HepG2 (cell line): ENCODE measurements around the gene LRRC8D. TPM values are rescaled to one million over a fixed set of nuclear protein-coding genes. Genes with fewer than 3 reads are reported as not detected.

Experiments
- FOXO1 ChIP-seq: sonication (generic); formaldehyde crosslinking; IDR thresholded peaks from 2 replicates; pipeline ENCODE4 v1.4.0; 2020; ENCODE audit warnings: missing genetic modification reagents
- MED1 ChIP-seq: sonication (generic); formaldehyde crosslinking; IDR thresholded peaks from 2 replicates; pipeline ENCODE4 v1.4.0; 2020; ENCODE audit warnings: missing genetic modification reagents
- NFIC ChIP-seq: IDR thresholded peaks from 2 replicates; pipeline ENCODE4 v1.6.1; 2012; ENCODE audit warnings: mild to moderate bottlenecking, low read length, inconsistent platforms
- SOX13 ChIP-seq, 3 experiments: fragments of 450-650 bp in 1 of 3; sonication (generic) in 1 of 3; formaldehyde crosslinking in 1 of 3; IDR thresholded peaks in 2 of 3; conservative IDR thresholded peaks in 1 of 3; 2 replicates each; pipeline versions ENCODE4 v1.5.0 to v1.6.1; 2016 to 2020; ENCODE audit warnings: antibody characterized with exemption in 1 of 3, mild to moderate bottlenecking in 1 of 3, missing compliant biosample characterization in 1 of 3, missing genetic modification reagents in 1 of 3, moderate library complexity in 1 of 3
- SUZ12 ChIP-seq: fragments of 150-350 bp; IDR thresholded peaks from 2 replicates; pipeline ENCODE4 v1.6.1; 2014; ENCODE audit warnings: low read depth, low read length
- THYN1 ChIP-seq: sonication (generic); formaldehyde crosslinking; IDR thresholded peaks from 2 replicates; pipeline ENCODE4 v1.8.1; 2023; ENCODE audit warnings: low read depth, mild to moderate bottlenecking, moderate library complexity, missing genetic modification reagents, borderline replicate concordance
- ZFP36L1 ChIP-seq: sonication (generic); formaldehyde crosslinking; IDR thresholded peaks from 2 replicates; pipeline ENCODE4 v1.8.0; 2022; ENCODE audit warnings: mild to moderate bottlenecking, missing genetic modification reagents, moderate library complexity
- ZNF205 ChIP-seq: IDR thresholded peaks from 2 replicates; pipeline ENCODE4 v1.6.1; 2018; ENCODE audit warnings: missing biosample characterization, missing genetic modification reagents
- ZNF737 ChIP-seq: sonication (generic); formaldehyde crosslinking; IDR thresholded peaks from 2 replicates; pipeline ENCODE4 v1.5.0; 2020; ENCODE audit warnings: missing genetic modification reagents, mild to moderate bottlenecking, borderline replicate concordance
- polyA plus RNA-seq, 8 experiments: library from polyadenylated mRNA; depleted of rRNA in 3 of 8; stranded (reverse) in 7 of 8; unstranded in 1 of 8; fragments of >200 nt; fragmentation: Illumina TruSeq in 4 of 8; extraction: Trizol in 4 of 8; gene quantifications; 2 replicates each; pipeline versions ENCODE4 v1.2.1 to v1.2.3, GENCODE V29; 2011 to 2016; ENCODE audit warnings: low read depth in 4 of 8, missing spikeins in 1 of 8, mixed read lengths in 1 of 8; ENCODE audit not compliant: insufficient read depth in 1 of 8
- total RNA-seq, 5 experiments: library from RNA; depleted of rRNA; stranded (reverse); fragments of >200 nt; fragmentation: Illumina TruSeq; extraction: Trizol; gene quantifications; 2 replicates each; pipeline ENCODE4 v1.2.3, GENCODE V29; 2016; ENCODE audit warnings: low read depth in 1 of 5
- TF ChIP-seq, protein P1 (sequence below): sonication (generic); formaldehyde crosslinking; IDR thresholded peaks from 2 replicates; pipeline ENCODE4 v1.4.0; 2020; ENCODE audit warnings: missing genetic modification reagents
- TF ChIP-seq, protein P2 (sequence below): sonication (generic); formaldehyde crosslinking; IDR thresholded peaks from 2 replicates; pipeline ENCODE4 v1.8.1; 2023; ENCODE audit warnings: mild to moderate bottlenecking, missing genetic modification reagents, borderline replicate concordance
- TF ChIP-seq, protein P3 (sequence below): sonication (generic); formaldehyde crosslinking; conservative IDR thresholded peaks from 2 replicates; pipeline ENCODE4 v1.4.0; 2020; ENCODE audit warnings: mild to moderate bottlenecking, missing genetic modification reagents, moderate library complexity
- TF ChIP-seq, protein P4 (sequence below): fragments of 450-650 bp; IDR thresholded peaks from 2 replicates; pipeline ENCODE4 v1.6.1; 2017
- TF ChIP-seq, protein P5 (sequence below): sonication (generic); formaldehyde crosslinking; IDR thresholded peaks from 2 replicates; pipeline ENCODE4 v1.4.0; 2020; ENCODE audit warnings: missing genetic modification reagents

Gene LRRC8D
- total and polyA plus RNA-seq, 2 of the 13 experiments (the other 11 are each of a cell fraction or from before 2014, with no cell fraction given), result 29.9 to 45.5 TPM

DNA sequence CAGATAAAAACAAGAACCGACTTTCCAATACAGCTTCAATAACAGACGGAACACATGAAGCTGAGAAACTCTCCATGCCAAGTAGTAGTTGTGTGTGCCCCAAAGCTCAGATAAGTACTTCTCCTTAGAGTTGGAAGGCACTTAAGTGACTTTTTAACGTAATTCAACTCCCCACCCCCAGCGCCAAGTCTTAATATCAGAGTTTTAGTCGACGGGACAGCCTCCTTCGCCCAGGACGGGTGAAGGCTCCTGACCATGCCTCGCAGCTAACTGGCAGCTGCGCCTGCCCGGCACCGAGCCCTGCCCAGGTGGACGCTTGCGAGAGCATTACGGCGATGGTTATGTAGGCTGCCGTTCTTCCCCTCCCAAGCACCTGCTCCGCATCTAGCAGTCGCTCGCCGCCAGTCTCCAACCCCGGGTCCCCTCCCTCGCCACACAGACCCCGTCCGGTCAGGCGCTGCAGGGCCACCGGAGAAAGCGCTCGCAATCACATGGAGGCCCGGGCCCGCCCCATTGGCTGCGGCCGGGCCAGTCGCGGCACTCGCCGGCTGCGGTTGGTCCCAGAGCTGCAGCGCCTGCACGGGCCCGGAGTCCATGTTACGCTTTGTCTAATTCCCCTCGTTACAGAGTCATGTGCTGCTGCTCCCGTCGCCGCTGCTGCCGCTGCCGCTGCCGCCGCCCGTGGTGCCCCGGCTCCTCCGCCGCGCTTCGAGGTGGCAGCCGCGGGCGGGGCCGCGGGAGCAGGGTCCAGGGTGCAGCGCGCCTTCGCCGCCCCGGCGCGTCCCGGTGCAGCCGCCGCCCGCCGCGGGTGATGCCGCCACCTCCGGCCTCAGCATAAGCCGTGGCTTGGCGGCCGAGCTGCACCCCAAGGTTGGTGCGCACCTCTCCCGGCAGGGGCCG lies at the start of gene LRRC8D (continued):
- TF ChIP-seq, protein P1, sequence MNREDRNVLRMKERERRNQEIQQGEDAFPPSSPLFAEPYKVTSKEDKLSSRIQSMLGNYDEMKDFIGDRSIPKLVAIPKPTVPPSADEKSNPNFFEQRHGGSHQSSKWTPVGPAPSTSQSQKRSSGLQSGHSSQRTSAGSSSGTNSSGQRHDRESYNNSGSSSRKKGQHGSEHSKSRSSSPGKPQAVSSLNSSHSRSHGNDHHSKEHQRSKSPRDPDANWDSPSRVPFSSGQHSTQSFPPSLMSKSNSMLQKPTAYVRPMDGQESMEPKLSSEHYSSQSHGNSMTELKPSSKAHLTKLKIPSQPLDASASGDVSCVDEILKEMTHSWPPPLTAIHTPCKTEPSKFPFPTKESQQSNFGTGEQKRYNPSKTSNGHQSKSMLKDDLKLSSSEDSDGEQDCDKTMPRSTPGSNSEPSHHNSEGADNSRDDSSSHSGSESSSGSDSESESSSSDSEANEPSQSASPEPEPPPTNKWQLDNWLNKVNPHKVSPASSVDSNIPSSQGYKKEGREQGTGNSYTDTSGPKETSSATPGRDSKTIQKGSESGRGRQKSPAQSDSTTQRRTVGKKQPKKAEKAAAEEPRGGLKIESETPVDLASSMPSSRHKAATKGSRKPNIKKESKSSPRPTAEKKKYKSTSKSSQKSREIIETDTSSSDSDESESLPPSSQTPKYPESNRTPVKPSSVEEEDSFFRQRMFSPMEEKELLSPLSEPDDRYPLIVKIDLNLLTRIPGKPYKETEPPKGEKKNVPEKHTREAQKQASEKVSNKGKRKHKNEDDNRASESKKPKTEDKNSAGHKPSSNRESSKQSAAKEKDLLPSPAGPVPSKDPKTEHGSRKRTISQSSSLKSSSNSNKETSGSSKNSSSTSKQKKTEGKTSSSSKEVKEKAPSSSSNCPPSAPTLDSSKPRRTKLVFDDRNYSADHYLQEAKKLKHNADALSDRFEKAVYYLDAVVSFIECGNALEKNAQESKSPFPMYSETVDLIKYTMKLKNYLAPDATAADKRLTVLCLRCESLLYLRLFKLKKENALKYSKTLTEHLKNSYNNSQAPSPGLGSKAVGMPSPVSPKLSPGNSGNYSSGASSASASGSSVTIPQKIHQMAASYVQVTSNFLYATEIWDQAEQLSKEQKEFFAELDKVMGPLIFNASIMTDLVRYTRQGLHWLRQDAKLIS (CRISPR knock-in tag), result no peak
- TF ChIP-seq, protein P2, sequence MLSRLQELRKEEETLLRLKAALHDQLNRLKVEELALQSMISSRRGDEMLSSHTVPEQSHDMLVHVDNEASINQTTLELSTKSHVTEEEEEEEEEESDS (CRISPR knock-in tag), result no peak
- TF ChIP-seq NFIC (no peak), ZFP36L1 (no peak), ZNF205 (peak; percentile 81), THYN1 (CRISPR knock-in tag) (no peak), ZNF737 (CRISPR knock-in tag) (no peak), MED1 (CRISPR knock-in tag) (peak; percentile 47; the same call in 1 of the 2 replicates), FOXO1 (CRISPR knock-in tag) (no peak), SOX13 (IDR thresholded peaks at IDR 0.05) (no peak), SOX13 (CRISPR knock-in tag; conservative IDR thresholded peaks at IDR 0.05 in 1 of 2, IDR thresholded peaks at IDR 0.05 in 1 of 2) (no peak; a peak in 1 of 4 replicates), SUZ12 (no peak)
- TF ChIP-seq, protein P3, sequence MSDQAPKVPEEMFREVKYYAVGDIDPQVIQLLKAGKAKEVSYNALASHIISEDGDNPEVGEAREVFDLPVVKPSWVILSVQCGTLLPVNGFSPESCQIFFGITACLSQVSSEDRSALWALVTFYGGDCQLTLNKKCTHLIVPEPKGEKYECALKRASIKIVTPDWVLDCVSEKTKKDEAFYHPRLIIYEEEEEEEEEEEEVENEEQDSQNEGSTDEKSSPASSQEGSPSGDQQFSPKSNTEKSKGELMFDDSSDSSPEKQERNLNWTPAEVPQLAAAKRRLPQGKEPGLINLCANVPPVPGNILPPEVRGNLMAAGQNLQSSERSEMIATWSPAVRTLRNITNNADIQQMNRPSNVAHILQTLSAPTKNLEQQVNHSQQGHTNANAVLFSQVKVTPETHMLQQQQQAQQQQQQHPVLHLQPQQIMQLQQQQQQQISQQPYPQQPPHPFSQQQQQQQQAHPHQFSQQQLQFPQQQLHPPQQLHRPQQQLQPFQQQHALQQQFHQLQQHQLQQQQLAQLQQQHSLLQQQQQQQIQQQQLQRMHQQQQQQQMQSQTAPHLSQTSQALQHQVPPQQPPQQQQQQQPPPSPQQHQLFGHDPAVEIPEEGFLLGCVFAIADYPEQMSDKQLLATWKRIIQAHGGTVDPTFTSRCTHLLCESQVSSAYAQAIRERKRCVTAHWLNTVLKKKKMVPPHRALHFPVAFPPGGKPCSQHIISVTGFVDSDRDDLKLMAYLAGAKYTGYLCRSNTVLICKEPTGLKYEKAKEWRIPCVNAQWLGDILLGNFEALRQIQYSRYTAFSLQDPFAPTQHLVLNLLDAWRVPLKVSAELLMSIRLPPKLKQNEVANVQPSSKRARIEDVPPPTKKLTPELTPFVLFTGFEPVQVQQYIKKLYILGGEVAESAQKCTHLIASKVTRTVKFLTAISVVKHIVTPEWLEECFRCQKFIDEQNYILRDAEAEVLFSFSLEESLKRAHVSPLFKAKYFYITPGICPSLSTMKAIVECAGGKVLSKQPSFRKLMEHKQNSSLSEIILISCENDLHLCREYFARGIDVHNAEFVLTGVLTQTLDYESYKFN (CRISPR knock-in tag), result no peak
- TF ChIP-seq, protein P4, sequence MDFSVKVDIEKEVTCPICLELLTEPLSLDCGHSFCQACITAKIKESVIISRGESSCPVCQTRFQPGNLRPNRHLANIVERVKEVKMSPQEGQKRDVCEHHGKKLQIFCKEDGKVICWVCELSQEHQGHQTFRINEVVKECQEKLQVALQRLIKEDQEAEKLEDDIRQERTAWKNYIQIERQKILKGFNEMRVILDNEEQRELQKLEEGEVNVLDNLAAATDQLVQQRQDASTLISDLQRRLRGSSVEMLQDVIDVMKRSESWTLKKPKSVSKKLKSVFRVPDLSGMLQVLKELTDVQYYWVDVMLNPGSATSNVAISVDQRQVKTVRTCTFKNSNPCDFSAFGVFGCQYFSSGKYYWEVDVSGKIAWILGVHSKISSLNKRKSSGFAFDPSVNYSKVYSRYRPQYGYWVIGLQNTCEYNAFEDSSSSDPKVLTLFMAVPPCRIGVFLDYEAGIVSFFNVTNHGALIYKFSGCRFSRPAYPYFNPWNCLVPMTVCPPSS, result no peak
- TF ChIP-seq, protein P5, sequence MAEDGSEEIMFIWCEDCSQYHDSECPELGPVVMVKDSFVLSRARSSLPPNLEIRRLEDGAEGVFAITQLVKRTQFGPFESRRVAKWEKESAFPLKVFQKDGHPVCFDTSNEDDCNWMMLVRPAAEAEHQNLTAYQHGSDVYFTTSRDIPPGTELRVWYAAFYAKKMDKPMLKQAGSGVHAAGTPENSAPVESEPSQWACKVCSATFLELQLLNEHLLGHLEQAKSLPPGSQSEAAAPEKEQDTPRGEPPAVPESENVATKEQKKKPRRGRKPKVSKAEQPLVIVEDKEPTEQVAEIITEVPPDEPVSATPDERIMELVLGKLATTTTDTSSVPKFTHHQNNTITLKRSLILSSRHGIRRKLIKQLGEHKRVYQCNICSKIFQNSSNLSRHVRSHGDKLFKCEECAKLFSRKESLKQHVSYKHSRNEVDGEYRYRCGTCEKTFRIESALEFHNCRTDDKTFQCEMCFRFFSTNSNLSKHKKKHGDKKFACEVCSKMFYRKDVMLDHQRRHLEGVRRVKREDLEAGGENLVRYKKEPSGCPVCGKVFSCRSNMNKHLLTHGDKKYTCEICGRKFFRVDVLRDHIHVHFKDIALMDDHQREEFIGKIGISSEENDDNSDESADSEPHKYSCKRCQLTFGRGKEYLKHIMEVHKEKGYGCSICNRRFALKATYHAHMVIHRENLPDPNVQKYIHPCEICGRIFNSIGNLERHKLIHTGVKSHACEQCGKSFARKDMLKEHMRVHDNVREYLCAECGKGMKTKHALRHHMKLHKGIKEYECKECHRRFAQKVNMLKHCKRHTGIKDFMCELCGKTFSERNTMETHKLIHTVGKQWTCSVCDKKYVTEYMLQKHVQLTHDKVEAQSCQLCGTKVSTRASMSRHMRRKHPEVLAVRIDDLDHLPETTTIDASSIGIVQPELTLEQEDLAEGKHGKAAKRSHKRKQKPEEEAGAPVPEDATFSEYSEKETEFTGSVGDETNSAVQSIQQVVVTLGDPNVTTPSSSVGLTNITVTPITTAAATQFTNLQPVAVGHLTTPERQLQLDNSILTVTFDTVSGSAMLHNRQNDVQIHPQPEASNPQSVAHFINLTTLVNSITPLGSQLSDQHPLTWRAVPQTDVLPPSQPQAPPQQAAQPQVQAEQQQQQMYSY (CRISPR knock-in tag), result peak; percentile 69; the same call in 1 of the 2 replicates
